GM12892 (cell line): ENCODE results near the gene SYNDIG1.

Source experiments
- DNase-seq: peaks from one replicate; pipeline ENCODE4 v3.0.0; 2011; ENCODE audit not compliant: insufficient read length
- FAIRE-seq: peaks from 2 replicates; lab custom pipeline; 2011; peaks lifted over from hg19 to GRCh38; lab: Jason Lieb, UNC
- POLR2A ChIP-seq: IDR thresholded peaks from 2 replicates; pipeline ENCODE4 v1.6.1; 2011; ENCODE audit warnings: low read depth, low read length, control low read depth
- POLR2AphosphoS5 ChIP-seq: IDR thresholded peaks from 2 replicates; pipeline ENCODE4 v1.6.1; 2011; ENCODE audit warnings: low read depth, low read length, control low read depth
- TAF1 ChIP-seq: IDR thresholded peaks from 2 replicates; pipeline ENCODE4 v1.6.1; 2011; ENCODE audit warnings: low read depth, mild to moderate bottlenecking, control low read depth, low read length, borderline replicate concordance

SYNDIG1 gene

DNA sequence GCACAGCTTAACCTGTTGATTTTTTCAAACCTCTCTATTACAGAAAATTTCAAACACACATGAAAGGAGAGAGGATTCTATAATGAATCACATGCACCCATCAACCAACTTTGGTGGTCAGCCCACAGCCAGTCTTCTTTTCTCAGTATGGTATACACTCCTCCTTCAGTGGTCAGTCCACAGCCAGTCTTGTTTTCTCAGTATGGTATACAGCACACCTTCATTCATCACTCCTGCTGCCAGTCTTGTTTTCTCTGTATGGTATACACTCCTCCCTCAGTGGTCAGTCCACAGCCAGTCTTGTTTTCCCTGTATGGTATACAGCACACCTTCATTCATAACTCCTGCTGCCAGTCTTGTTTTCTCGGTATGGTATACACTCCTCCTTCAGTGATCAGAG lies 67.8 kb downstream of the SYNDIG1 start:
- DNase-seq (no peak), FAIRE-seq (no peak)
- TF ChIP-seq POLR2AphosphoS5, result no peak
- no peak for TF ChIP-seq POLR2A
- no peak for TF ChIP-seq TAF1

DNA sequence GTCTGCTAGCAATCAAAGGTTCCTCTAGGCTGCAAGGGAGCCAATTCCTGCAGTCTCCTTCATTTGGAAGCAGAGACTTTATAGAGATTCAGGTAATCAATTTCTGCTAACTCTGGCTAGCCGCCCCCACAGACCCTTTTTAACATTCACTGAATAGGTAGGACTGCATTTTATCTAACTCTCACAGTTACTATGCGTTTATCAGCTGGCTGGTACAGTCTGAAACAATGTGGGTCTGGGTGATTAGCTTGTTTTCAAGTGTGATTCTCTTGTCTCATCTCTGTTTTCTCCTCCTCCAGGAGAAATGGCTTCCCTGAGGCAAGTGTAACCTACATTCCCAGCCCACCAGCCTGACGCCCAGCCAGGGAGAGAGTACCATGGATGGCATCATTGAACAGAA lies 73.3 kb downstream of the SYNDIG1 start:
- TF ChIP-seq POLR2AphosphoS5, result no peak
- TF ChIP-seq POLR2A, result no peak
- TF ChIP-seq TAF1, result no peak
- FAIRE-seq, result no peak
- DNase-seq, result no peak

DNA sequence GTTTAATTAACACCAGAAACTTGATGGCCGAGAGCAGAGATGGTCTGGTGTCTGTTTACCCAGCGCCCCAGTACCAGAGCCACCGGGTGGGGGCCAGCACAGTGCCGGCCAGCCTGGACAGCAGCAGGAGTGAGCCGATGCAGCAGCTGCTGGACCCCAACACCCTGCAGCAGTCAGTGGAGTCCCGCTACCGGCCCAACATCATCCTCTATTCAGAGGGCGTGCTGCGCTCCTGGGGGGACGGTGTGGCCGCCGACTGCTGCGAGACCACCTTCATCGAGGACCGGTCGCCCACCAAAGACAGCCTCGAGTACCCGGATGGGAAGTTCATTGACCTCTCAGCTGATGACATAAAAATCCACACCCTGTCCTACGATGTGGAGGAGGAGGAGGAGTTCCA lies 73.7 kb downstream of the SYNDIG1 start:
- DNase-seq, result no peak
- no peak for FAIRE-seq
- TF ChIP-seq POLR2A (no peak), POLR2AphosphoS5 (no peak), TAF1 (no peak)

DNA sequence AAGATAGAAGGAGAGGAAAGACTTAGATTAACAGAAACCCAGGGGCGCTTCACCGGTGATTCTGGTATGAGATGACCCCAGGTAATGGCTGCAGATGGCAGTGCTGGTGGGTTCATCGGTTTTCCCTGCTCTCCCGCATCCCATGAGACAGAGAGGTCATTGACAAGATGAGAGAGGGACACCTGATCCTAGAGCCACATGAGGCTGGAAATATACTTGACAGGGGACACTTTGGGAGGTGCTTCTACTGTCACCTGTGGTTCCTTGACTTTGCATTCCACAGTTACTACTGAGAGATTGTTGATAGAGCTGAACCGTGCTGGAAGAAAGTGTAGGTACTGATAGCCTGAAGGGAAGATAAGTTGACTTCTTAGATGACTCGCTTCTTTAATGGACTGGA lies 74.3 kb downstream of the SYNDIG1 start:
- DNase-seq, result no peak
- no peak for FAIRE-seq
- TF ChIP-seq TAF1, result no peak
- no peak for TF ChIP-seq POLR2A
- TF ChIP-seq POLR2AphosphoS5, result no peak

DNA sequence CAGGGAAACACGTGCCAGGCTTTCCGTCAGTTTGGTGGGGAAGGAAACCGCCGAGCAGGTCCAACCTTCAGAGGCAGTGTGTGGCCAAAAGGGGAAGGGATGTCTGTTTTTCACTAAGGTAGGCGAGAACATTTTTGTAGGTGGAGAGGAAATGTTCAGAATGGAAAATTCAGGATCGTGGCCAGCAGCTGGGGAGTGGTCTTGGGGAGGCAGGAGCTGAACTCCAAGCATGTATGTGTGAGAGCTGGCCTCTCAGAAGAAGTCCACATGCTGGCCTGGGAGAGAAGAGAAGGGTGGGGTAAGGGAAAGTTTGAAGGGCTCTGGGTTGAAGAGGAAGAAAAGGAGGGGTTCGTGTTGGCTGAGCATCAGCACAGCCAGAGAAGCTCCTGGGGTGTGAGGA lies 74.9 kb downstream of the SYNDIG1 start:
- TF ChIP-seq POLR2A, result no peak
- no peak for TF ChIP-seq POLR2AphosphoS5
- no peak for TF ChIP-seq TAF1
- no peak for FAIRE-seq
- DNase-seq, result no peak

DNA sequence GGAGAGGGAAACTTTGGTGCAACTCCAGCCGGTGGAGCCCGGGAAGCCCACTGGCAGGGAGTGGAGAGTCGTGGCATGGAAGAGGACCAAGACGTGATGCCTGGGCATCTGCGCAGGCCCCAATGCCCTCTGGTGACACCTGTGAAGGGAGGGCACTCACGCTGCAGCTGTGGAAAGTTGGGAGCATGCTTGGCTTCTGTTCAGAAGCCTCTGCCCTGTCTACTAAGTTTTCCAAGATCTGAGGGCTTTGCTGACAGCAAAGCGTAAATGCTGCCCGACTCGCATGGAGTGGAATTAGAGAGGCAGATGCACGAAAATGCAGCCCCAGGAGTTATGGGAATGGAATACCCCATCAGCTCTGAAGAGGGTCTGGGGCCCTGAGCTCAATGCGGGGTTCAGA lies 75.7 kb downstream of the SYNDIG1 start:
- no peak for FAIRE-seq
- no peak for DNase-seq
- TF ChIP-seq POLR2AphosphoS5 (no peak), TAF1 (no peak), POLR2A (no peak)

DNA sequence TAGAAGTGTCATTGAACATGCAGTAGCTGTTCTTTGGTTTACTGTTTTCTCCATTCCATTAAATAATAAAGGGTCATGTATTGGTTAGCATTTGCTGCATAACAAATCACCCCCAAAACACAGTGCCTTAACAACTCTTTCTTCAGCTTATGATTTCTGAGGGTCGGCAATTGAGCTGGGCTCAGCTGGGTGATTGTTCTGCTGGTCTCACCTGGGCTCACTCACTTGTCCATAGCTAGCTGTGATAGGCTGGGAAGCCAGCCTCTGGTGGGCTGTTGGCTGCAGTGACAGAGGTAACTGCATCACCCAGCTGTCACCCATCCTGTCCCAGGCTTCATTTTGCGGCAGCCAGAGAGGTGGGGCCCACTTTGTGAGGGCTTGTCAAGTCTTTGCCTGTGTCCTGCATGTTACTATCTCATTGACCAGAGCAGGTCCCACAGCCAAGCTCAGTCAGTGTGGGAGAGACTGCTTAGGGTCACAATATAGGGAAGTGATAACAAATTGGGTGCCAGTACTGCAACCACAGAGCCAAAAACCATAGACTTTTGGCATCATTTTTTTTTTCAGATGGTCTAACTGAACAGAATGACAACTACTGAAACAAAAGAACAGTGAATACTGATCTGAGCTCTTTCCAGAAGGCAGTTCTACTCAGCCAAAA lies 76.9 kb downstream of the SYNDIG1 start:
- DNase-seq, result no peak
- TF ChIP-seq POLR2AphosphoS5 (no peak), POLR2A (no peak), TAF1 (no peak)
- no peak for FAIRE-seq

DNA sequence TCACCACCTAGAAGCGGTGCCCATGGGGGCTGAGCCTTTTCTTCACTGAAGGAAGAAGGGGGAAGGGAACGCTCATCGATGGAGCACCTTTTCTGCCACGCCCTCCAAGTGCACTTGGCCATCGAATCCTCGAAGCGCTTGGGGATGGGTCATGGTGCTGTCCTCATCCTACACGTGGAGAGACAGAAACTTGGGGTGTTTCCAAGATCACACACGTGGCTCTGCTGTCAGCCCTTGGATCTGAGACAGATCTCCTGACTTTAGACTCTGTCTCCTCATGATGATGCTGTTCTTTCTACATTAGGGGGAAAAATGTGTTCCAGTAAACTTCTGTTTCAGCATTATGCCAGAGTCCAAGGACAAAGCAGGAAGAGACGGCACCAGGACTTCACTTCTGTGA lies 78.5 kb downstream of the SYNDIG1 start:
- DNase-seq, result no peak
- TF ChIP-seq POLR2A (no peak), POLR2AphosphoS5 (no peak), TAF1 (no peak)
- FAIRE-seq, result no peak

DNA sequence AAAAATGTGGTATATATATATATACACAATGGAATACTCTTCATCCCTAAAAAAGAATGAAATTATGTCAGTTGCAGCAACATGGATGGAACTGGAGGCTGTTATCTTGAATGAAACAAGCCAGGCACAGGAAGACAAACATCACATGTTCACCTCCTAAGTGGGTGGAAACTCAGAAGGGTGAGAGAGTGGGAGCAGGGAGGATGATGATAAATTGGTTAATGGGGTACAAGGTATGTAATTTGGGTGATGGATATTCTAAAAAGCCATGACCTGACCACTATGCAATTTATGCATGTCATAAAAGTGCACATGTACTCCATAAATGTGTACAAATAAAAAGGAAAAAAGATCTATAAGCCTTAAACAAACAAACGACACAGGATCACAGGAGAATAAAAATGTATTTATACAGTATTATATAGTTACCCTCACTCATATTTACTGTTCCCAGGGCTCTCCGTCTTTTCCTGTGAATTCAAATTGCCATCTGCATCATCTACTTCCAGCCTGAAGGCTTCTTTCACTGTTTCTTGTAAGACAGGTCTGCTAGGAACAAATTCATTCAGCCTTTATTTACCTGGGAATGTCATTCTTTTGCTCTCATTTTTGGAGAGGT lies 89.8 kb downstream of the SYNDIG1 start:
- TF ChIP-seq POLR2A (no peak), TAF1 (no peak), POLR2AphosphoS5 (no peak)
- DNase-seq, result no peak
- FAIRE-seq, result no peak

DNA sequence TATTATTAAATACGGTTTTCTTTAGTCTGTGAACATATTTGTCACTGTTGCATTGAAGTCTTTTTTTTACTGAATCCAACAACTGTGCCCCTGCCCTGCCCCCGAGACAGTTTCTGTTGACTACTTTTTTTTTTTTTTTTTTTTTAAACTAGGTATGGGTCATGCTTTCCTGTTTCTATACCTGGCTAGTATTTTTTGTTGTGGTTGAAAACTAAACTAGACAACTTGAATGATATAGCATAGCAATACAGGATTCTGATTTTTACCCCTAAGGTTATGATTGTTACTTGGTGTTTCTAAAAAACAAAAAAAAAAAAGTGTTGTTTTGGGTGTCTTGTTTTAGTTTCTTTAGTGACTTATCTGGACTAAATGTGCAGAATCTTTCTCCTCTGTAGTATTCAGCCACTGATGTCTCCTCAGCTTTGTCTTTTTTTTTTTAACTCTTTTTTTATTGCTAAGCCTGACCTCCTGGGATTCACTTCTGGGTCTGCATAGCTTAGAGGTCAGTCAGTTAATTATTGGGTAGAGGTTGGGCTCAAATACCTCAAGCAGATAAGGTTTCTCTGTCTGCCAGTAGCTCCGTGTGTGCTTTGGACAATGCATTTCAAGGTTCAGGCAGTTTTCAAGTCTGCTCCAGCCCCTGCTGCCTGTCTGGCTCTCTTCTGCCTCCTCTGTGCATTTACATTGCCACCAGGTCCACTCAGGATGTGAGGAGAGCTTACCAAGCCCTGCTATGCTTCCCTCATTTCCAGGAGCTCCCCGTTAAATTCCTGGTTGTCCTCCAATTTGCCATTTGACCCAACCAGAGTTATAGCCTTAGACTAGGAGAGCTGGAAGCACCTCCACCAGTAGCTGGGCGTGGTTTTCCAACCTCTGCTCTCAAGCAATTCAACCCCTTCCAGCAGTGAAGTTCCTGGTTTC lies 91.4 kb downstream of the SYNDIG1 start:
- FAIRE-seq, result no peak
- TF ChIP-seq POLR2A, result no peak

DNA sequence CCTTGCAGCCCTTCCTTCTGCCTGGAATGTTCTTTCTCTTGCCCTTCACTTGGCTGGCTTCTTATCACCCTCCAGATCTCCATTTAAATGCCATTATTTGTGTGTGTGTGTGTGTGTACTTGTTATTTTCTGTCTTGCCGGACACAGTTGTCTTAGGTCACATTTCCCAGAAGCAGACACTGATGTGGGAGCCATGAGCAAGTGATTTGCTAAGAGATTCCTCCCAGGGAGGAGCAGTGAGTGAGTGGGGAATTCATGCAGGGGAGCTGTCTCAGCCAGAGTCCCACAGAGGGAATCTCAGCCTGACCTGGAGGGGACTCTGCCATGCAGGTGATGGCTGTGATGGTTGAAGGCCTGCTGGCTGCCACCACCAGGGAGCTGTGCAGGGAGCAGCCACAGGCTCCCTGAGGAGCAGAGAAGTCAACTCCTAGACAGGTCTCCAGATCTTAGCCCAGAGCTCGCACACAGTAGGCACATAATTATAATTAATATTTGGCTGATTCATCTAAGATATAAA lies 96.5 kb downstream of the SYNDIG1 start:
- DNase-seq (no peak), FAIRE-seq (no peak)
- TF ChIP-seq POLR2A (no peak), TAF1 (no peak), POLR2AphosphoS5 (no peak)

More for the DNA sequence above, 91.4 kb downstream of the SYNDIG1 start:
- DNase-seq, result no peak

DNA sequence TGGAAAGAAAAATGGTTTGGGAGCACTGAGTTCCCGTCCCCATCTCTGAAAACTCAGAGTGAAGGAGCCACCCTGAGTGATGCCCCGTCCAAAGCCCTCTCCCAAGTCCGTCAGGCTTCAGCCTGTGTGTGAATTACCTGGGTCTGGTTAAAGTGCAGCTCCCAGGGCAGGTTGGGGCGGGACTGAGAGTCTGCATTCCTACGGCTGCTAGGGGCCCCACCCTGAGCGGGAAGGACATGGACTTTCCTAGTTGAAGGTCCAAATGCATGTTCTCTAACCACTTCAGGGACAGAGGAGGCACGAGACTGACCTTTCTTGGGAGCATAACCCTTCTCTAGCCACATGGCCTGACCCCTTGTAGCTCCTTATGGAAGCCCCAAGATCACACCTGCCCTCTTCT lies 97.2 kb downstream of the SYNDIG1 start:
- FAIRE-seq, result no peak
- no peak for DNase-seq
- no peak for TF ChIP-seq POLR2A
- no peak for TF ChIP-seq TAF1
- no peak for TF ChIP-seq POLR2AphosphoS5

DNA sequence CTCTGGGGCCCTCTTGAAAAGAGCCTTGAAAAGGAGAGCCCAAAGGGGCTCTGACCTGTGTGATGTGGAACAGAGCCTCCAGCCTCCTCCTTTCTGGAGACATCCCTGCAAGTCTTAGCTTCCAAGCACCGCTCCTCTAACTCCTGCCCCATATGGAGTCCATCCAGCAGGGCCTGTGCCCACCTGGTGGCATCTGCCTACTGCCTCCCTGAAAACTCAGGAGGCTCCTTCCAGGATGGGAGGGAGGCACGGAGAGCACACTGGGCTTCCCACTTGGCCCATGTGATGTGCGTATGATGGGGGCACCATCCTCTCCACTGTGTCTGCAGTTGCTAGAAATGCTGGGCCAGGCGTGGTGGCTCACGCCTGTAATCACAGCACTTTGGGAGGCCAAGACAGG lies 98.1 kb downstream of the SYNDIG1 start:
- FAIRE-seq, result no peak
- TF ChIP-seq POLR2A (no peak), TAF1 (no peak), POLR2AphosphoS5 (no peak)

More for the DNA sequence above, 98.1 kb downstream of the SYNDIG1 start:
- no peak for DNase-seq
